ENCODE results near the gene DNASE2. TPM values are rescaled to one million over a fixed set of nuclear protein-coding genes. Genes with fewer than 3 reads are reported as not detected.

The DNASE2 gene
- total RNA-seq, 1 experiment from 2014 or later = 23.8 TPM

DNA sequence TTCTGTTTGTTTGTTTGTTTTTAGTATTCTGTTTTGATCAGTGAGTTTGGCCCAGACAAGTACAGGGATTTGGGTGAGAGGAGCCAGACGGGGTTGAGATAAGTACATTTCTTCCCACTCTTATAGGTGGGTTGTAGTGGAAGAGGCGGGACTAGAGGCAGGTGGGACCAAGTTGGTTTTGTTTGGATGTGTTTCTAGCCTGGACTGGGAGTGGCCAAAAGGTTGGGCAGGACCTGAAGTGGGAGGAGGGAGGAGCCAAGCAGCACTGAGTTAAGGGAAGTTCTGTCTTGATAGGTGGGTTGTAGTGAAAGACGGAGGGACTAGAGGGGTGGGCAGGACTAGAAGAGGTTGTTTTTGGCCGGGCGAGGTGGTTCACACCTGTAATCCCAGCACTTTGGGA lies 9.0 kb downstream of the DNASE2 start:
- Mint-ChIP-seq H3K4me3 (no peak overlapping the region; a peak in 1 of 5 replicates), H3K27me3 (ENCODE audit: low read depth) (no peaks in the 10 kb centered on the region), H3K36me3 (ENCODE audit: insufficient read depth in 1 of 3, low read depth in 3 of 3) (peaks cover 37 to 51% (median 40%) of the 10 kb centered on the region in 3 experiments), H3K4me1 (peaks cover under 1 to 5% of the 10 kb centered on the region in 2 experiments; a peak in 2 of 4 replicates), H3K9me3 (peaks cover 5 to 11% of the 10 kb centered on the region in 2 experiments; a peak in 4 of 5 replicates), H3K27ac (no peak overlapping the region)
- Histone ChIP-seq H3K4me2 (ENCODE audit: insufficient read depth, insufficient read length, low read length) (no peak overlapping the region), H4K5ac (ENCODE audit: insufficient read length, low read depth, low read length) (no peak overlapping the region), H3K9ac (ENCODE audit: extremely low read depth, insufficient read length, low read length) (no peak overlapping the region), H3K27me3 (ENCODE audit: insufficient read depth, low read length) (no peaks in the 10 kb centered on the region), H4K20me1 (ENCODE audit: control insufficient read depth, insufficient read depth, insufficient read length) (peaks cover 3% of the 10 kb centered on the region), H3K79me1 (ENCODE audit: insufficient read depth, low read depth, low read length, poor library complexity, severe bottlenecking) (no peaks in the 10 kb centered on the region), H3K14ac (ENCODE audit: insufficient read depth, low read length) (no peak overlapping the region), H4K91ac (ENCODE audit: insufficient read length, low read depth, low read length) (no peak overlapping the region), H3K18ac (ENCODE audit: insufficient read length, low read depth, low read length) (no peak overlapping the region), H3K27ac (ENCODE audit: insufficient read length, low read depth, low read length) (no peak overlapping the region), H2BK15ac (ENCODE audit: low read depth, low read length) (no peak overlapping the region), H3K9me3 (ENCODE audit: control insufficient read depth, low read depth, low read length) (no peaks in the 10 kb centered on the region), H2BK5ac (ENCODE audit: insufficient read length, low read length) (no peak overlapping the region), H2AFZ (ENCODE audit: low read length) (no peak overlapping the region), H2BK120ac (ENCODE audit: low read depth, low read length, poor library complexity, severe bottlenecking) (no peak overlapping the region), H3K4ac (ENCODE audit: low read depth, low read length) (no peak overlapping the region), H3K79me2 (ENCODE audit: insufficient read depth, low read length) (no peaks in the 10 kb centered on the region), H3K4me1 (ENCODE audit: insufficient read depth, low read length) (no peaks in the 10 kb centered on the region), H2BK12ac (ENCODE audit: insufficient read length, low read depth, low read length) (no peak overlapping the region), H3T11ph (ENCODE audit: low read length) (no peak overlapping the region), H4K8ac (replicated peaks; ENCODE audit: insufficient read length, low read depth, low read length) (no peak overlapping the region), H2AK5ac (ENCODE audit: insufficient read length, low read length) (no peak overlapping the region), H3K23me2 (ENCODE audit: insufficient read length, low read depth, low read length, poor library complexity, severe bottlenecking) (peaks cover 2% of the 10 kb centered on the region), H2BK20ac (ENCODE audit: low read depth, low read length, poor library complexity, severe bottlenecking) (no peak overlapping the region), H3K56ac (ENCODE audit: insufficient read length, low read depth, low read length) (no peak overlapping the region), H3K23ac (ENCODE audit: insufficient read length, low read depth, low read length) (no peak overlapping the region)
- DNase-seq = no peak
- TF ChIP-seq, protein P1, sequence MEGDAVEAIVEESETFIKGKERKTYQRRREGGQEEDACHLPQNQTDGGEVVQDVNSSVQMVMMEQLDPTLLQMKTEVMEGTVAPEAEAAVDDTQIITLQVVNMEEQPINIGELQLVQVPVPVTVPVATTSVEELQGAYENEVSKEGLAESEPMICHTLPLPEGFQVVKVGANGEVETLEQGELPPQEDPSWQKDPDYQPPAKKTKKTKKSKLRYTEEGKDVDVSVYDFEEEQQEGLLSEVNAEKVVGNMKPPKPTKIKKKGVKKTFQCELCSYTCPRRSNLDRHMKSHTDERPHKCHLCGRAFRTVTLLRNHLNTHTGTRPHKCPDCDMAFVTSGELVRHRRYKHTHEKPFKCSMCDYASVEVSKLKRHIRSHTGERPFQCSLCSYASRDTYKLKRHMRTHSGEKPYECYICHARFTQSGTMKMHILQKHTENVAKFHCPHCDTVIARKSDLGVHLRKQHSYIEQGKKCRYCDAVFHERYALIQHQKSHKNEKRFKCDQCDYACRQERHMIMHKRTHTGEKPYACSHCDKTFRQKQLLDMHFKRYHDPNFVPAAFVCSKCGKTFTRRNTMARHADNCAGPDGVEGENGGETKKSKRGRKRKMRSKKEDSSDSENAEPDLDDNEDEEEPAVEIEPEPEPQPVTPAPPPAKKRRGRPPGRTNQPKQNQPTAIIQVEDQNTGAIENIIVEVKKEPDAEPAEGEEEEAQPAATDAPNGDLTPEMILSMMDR (conservative IDR thresholded peaks at IDR 0.05) = no peak
- WGBS (ENCODE audit: extremely low coverage, insufficient read length, low lambda C conversion rate) = no CpG with 5 or more reads among the region's 5 CpGs

Data from H9 (cell line).